Panc1 (cell line): Measurements from ENCODE around the gene ALDH3A1. TPM values are rescaled to one million over a fixed set of nuclear protein-coding genes. Genes with fewer than 3 reads are reported as not detected.

Experiments used
- ATAC-seq: fragments of 200-7000 bp; cut with Tn5 transposase; 2 replicates; pipeline ENCODE4 v1.9.1; 2020; ENCODE audit warnings: mild to moderate bottlenecking, moderate library complexity
- BruUV-seq: library from RNA; stranded (reverse); fragments of 400-500 nt; replicated peaks from 2 replicates; lab custom pipeline; 2021; lab: Mats Ljungman, UMichigan
- CTCF ChIA-PET: fragments of 300-600 bp; sonication (Branson Sonifier 250); formaldehyde crosslinking; loops from one replicate; lab custom pipeline; 2022; ENCODE audit warnings: antibody characterized with exemption; lab: Charles Lee
- POLR2A ChIA-PET: fragments of 300-600 bp; sonication (Branson Sonifier 250); formaldehyde crosslinking; loops from one replicate; lab custom pipeline; 2022; ENCODE audit warnings: antibody characterized with exemption; lab: Charles Lee
- DNase-seq: peaks from one replicate; pipeline ENCODE4 v3.0.0-alpha.2; 2010; ENCODE audit warnings: low read depth, low spot score
- H3K27ac ChIP-seq: 2 replicates; pipeline ENCODE4 v1.5.1; 2011; ENCODE audit warnings: mild to moderate bottlenecking, low read length, inconsistent platforms
- H3K27me3 ChIP-seq: fragments of 200-500 bp; sonication (Bioruptor generic); 2 replicates; pipeline ENCODE4 v1.6.0; 2014; ENCODE audit warnings: low read length, inconsistent platforms; ENCODE audit not compliant: control insufficient read depth, insufficient read depth
- H3K36me3 ChIP-seq: fragments of 200-500 bp; sonication (Bioruptor generic); 2 replicates; pipeline ENCODE4 v1.5.1; 2014; ENCODE audit warnings: inconsistent platforms, mild to moderate bottlenecking, low read length, moderate library complexity; ENCODE audit not compliant: control insufficient read depth, insufficient read depth
- H3K4me1 ChIP-seq: 2 replicates; pipeline ENCODE4 v1.5.1; 2011; ENCODE audit warnings: inconsistent platforms, mild to moderate bottlenecking, low read length, moderate library complexity; ENCODE audit not compliant: control insufficient read depth, insufficient read depth
- H3K4me3 ChIP-seq, 2 experiments: 2 replicates each; pipeline ENCODE4 v1.5.1; 2011 to 2012; ENCODE audit warnings: low read depth in 2 of 2, low read length in 2 of 2, mild to moderate bottlenecking in 2 of 2, inconsistent platforms in 1 of 2, moderate library complexity in 1 of 2
- H3K9me3 ChIP-seq: fragments of 200-500 bp; sonication (Bioruptor generic); 2 replicates; pipeline ENCODE4 v1.5.1; 2014; ENCODE audit warnings: low read depth, mild to moderate bottlenecking, inconsistent platforms, low read length, moderate library complexity; ENCODE audit not compliant: control insufficient read depth, insufficient read depth
- POLR2AphosphoS5 ChIP-seq: IDR thresholded peaks from 2 replicates; pipeline ENCODE4 v1.6.1; 2012; ENCODE audit warnings: mild to moderate bottlenecking, low read depth, low read length, moderate library complexity
- SIN3A ChIP-seq: IDR thresholded peaks from 2 replicates; pipeline ENCODE4 v1.6.1; 2012; ENCODE audit warnings: low read depth, mild to moderate bottlenecking, low read length, moderate library complexity, borderline replicate concordance; ENCODE audit not compliant: insufficient read depth
- TCF7L2 ChIP-seq: IDR thresholded peaks from 2 replicates; pipeline ENCODE4 v1.6.1; 2011; ENCODE audit warnings: mild to moderate bottlenecking, low read depth, low read length, inconsistent platforms
- in situ Hi-C: cut with HindIII; loops from 2 replicates; pipeline ENCODE4 v1.10.0; 2016; ENCODE audit warnings: low sequenced_read_pairs, low pct_unique_long_range_greater_than_20kb
- intact Hi-C: fragments of 100-400 bp; cut with micrococcal nuclease; formaldehyde crosslinking; loops from one replicate; pipeline ENCODE4 v1.10.0; 2022; ENCODE audit not compliant: unreplicated experiment
- total RNA-seq: library from RNA; stranded (reverse); gene quantifications from one replicate; pipeline ENCODE4 v1.2.1, GENCODE V29; 2021; ENCODE audit not compliant: unreplicated experiment
- TF ChIP-seq, protein P1 (sequence below): fragments of 450-650 bp; IDR thresholded peaks from 2 replicates; pipeline ENCODE4 v1.5.1; 2017; ENCODE audit warnings: mild to moderate bottlenecking
- TF ChIP-seq, protein P2 (sequence below), 2 experiments: IDR thresholded peaks; 2 replicates each; pipeline ENCODE4 v1.6.1; 2011 to 2012; ENCODE audit warnings: low read depth in 2 of 2, control low read depth in 1 of 2, low read length in 1 of 2, mild to moderate bottlenecking in 1 of 2, moderate library complexity in 1 of 2; ENCODE audit not compliant: insufficient read depth in 1 of 2

ALDH3A1 gene
- total RNA-seq, 1 experiment from 2014 or later, result 0.21 TPM

DNA sequence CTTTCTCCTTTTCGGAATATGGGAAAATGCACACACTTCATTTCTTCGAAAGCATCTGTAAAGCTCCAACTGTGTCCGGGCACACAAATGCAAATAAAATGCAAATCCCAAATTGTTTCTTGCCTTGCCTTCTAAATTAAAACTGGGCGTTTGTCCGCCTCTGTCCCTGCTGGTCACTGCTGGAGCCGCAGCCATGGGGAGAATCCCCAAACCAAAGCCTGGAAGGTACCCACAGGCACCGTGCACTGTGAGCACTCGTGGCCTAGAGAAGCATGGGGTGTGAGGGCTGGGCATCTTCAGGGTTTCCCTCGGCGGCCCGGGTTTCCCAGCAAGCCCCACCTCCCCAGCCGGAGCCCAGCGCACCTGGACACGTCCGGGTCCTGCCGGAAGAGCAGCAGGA, 34.6 kb downstream of the ALDH3A1 start:
- in situ Hi-C loops (no loop called here), intact Hi-C loops (no loop called here)
- no TSS peak for BruUV-seq
- DNase-seq (no peak), ATAC-seq (no peak; the same call in 1 of the 2 replicates)
- ChIA-PET CTCF (no interaction called here), POLR2A (interaction anchor here (0.7 kb wide), 1 partner anchor 255 kb away, joined by 4 read pairs; no protein-coding TSS in a partner anchor)
- no peak for TF ChIP-seq TCF7L2
- no peak for TF ChIP-seq POLR2AphosphoS5
- TF ChIP-seq, protein P1, sequence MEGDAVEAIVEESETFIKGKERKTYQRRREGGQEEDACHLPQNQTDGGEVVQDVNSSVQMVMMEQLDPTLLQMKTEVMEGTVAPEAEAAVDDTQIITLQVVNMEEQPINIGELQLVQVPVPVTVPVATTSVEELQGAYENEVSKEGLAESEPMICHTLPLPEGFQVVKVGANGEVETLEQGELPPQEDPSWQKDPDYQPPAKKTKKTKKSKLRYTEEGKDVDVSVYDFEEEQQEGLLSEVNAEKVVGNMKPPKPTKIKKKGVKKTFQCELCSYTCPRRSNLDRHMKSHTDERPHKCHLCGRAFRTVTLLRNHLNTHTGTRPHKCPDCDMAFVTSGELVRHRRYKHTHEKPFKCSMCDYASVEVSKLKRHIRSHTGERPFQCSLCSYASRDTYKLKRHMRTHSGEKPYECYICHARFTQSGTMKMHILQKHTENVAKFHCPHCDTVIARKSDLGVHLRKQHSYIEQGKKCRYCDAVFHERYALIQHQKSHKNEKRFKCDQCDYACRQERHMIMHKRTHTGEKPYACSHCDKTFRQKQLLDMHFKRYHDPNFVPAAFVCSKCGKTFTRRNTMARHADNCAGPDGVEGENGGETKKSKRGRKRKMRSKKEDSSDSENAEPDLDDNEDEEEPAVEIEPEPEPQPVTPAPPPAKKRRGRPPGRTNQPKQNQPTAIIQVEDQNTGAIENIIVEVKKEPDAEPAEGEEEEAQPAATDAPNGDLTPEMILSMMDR, result no peak
- TF ChIP-seq SIN3A, result no peak
- TF ChIP-seq, protein P2, sequence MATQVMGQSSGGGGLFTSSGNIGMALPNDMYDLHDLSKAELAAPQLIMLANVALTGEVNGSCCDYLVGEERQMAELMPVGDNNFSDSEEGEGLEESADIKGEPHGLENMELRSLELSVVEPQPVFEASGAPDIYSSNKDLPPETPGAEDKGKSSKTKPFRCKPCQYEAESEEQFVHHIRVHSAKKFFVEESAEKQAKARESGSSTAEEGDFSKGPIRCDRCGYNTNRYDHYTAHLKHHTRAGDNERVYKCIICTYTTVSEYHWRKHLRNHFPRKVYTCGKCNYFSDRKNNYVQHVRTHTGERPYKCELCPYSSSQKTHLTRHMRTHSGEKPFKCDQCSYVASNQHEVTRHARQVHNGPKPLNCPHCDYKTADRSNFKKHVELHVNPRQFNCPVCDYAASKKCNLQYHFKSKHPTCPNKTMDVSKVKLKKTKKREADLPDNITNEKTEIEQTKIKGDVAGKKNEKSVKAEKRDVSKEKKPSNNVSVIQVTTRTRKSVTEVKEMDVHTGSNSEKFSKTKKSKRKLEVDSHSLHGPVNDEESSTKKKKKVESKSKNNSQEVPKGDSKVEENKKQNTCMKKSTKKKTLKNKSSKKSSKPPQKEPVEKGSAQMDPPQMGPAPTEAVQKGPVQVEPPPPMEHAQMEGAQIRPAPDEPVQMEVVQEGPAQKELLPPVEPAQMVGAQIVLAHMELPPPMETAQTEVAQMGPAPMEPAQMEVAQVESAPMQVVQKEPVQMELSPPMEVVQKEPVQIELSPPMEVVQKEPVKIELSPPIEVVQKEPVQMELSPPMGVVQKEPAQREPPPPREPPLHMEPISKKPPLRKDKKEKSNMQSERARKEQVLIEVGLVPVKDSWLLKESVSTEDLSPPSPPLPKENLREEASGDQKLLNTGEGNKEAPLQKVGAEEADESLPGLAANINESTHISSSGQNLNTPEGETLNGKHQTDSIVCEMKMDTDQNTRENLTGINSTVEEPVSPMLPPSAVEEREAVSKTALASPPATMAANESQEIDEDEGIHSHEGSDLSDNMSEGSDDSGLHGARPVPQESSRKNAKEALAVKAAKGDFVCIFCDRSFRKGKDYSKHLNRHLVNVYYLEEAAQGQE (IDR thresholded peaks at IDR 0.05; ENCODE audit: insufficient read depth in 1 of 2, low read depth in 2 of 2, low read length in 1 of 2), result no peak
- H3K4me3 ChIP-seq, result no peak overlapping the region
- no peaks in the 10 kb centered on the region for H3K36me3 ChIP-seq
- H3K27me3 ChIP-seq, result no peaks in the 10 kb centered on the region
- H3K4me1 ChIP-seq, result no peaks in the 10 kb centered on the region; the same call in 1 of the 2 replicates
- no peaks in the 10 kb centered on the region for H3K9me3 ChIP-seq
- H3K27ac ChIP-seq, result no peak overlapping the region

DNA sequence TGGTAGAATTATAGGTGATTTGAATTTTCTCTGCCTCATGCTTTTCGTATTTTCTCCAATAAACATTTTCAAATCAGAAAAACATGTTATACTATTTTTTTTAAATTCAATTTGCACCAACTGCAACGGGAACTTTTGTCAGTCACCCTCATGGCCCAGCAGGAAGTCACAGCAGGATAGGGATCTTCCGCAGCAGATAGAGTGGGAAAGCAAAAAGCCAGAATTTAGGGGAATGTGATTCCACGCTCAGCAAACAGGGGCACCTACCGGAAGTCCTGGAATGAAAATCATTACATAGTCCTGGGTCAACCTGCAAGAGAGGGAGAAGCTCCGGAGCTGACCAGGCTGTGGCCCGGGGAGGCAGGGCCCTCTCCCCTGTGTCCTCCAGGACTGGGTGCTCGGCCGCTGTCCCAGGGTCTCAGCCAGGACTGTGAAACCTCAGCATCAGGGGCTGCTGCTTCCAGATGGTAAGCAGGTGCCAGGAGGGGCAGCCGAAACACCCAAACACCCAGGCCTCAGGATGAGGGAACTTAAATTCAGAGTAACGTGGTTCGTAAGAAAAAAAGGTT, 35.6 kb downstream of the ALDH3A1 start:
- no peaks in the 10 kb centered on the region for H3K4me1 ChIP-seq
- BruUV-seq, result no TSS peak
- intact Hi-C loops, result no loop called here
- H3K4me3 ChIP-seq, result no peak overlapping the region
- no peak overlapping the region for H3K27ac ChIP-seq
- H3K9me3 ChIP-seq, result no peaks in the 10 kb centered on the region
- ChIA-PET CTCF (no interaction called here), POLR2A (no interaction called here)
- no peaks in the 10 kb centered on the region for H3K27me3 ChIP-seq
- ATAC-seq (no peak), DNase-seq (no peak)
- TF ChIP-seq TCF7L2, result no peak
- no peak for TF ChIP-seq SIN3A
- TF ChIP-seq, protein P2 (IDR thresholded peaks at IDR 0.05; ENCODE audit: insufficient read depth in 1 of 2, low read depth in 2 of 2, low read length in 1 of 2), result no peak
- TF ChIP-seq, protein P1, result no peak
- no peak for TF ChIP-seq POLR2AphosphoS5
- in situ Hi-C loops, result no loop called here
- no peaks in the 10 kb centered on the region for H3K36me3 ChIP-seq
